Caco-2 (cell line): ENCODE measurements around the gene CTAGE9. TPM values are rescaled to one million over a fixed set of nuclear protein-coding genes. Genes with fewer than 3 reads are reported as not detected.

ENCODE experiments used
- BruUV-seq: library from RNA; stranded (reverse); fragments of 400-500 nt; replicated peaks from 2 replicates; lab custom pipeline; 2021; lab: Mats Ljungman, UMichigan
- CTCF ChIA-PET: fragments of 300-600 bp; sonication (Branson Sonifier 250); formaldehyde crosslinking; loops from one replicate; lab custom pipeline; 2022; ENCODE audit warnings: antibody characterized with exemption; lab: Charles Lee
- POLR2A ChIA-PET: fragments of 300-600 bp; sonication (Branson Sonifier 250); formaldehyde crosslinking; loops from one replicate; lab custom pipeline; 2022; ENCODE audit warnings: antibody characterized with exemption; lab: Charles Lee
- DNase-seq, 2 experiments: peaks; one replicate each; pipeline versions ENCODE4 v3.0.0 to v3.0.0-alpha.2; 2020 to 2022
- H3K27me3 ChIP-seq: replicated peaks from 2 replicates; pipeline ENCODE4 v1.6.0; 2011; ENCODE audit warnings: low read length; ENCODE audit not compliant: control insufficient read depth, insufficient read depth
- H3K36me3 ChIP-seq: 2 replicates; pipeline ENCODE4 v1.5.1; 2011; ENCODE audit warnings: low read length; ENCODE audit not compliant: control insufficient read depth, insufficient read depth
- H3K4me1 ChIP-seq: fragments of 250-450 bp; sonication (Bioruptor Pico); 2 replicates; pipeline ENCODE4 v1.5.1; 2020; ENCODE audit warnings: mild to moderate bottlenecking
- H3K4me3 ChIP-seq: 2 replicates; pipeline ENCODE4 v1.5.1; 2011; ENCODE audit warnings: low read depth, mild to moderate bottlenecking, control low read depth, low read length
- H3K9me3 ChIP-seq: fragments of 250-450 bp; sonication (Bioruptor Pico); 2 replicates; pipeline ENCODE4 v1.5.1; 2020; ENCODE audit warnings: mild to moderate bottlenecking, moderate library complexity
- H3K27ac Mint-ChIP-seq: one replicate; pipeline ENCODE4 v1.8.0; 2022; ENCODE audit warnings: mixed read lengths; ENCODE audit not compliant: unreplicated experiment
- H3K27me3 Mint-ChIP-seq: one replicate; pipeline ENCODE4 v1.8.0; 2022; ENCODE audit warnings: mixed read lengths; ENCODE audit not compliant: insufficient read depth, unreplicated experiment
- H3K36me3 Mint-ChIP-seq: one replicate; pipeline ENCODE4 v1.8.0; 2022; ENCODE audit warnings: mild to moderate bottlenecking, mixed read lengths; ENCODE audit not compliant: insufficient read depth, unreplicated experiment
- H3K4me1 Mint-ChIP-seq: one replicate; pipeline ENCODE4 v1.8.0; 2022; ENCODE audit warnings: low read depth, mixed read lengths; ENCODE audit not compliant: unreplicated experiment
- H3K4me3 Mint-ChIP-seq: one replicate; pipeline ENCODE4 v1.8.0; 2022; ENCODE audit warnings: mild to moderate bottlenecking, moderate library complexity, mixed read lengths; ENCODE audit not compliant: unreplicated experiment
- H3K9me3 Mint-ChIP-seq: one replicate; pipeline ENCODE4 v1.8.0; 2022; ENCODE audit warnings: mixed read lengths; ENCODE audit not compliant: unreplicated experiment
- CTCF ChIP-seq, 2 experiments: fragments of 200-600 bp in 1 of 2; IDR thresholded peaks; 1 replicate in 1 of 2; 2 replicates in 1 of 2; pipeline versions ENCODE4 v1.5.1 to v1.8.0; 2011 to 2022; ENCODE audit warnings: antibody characterized with exemption in 1 of 2, control low read depth in 1 of 2, inconsistent platforms in 1 of 2, low read depth in 1 of 2, low read length in 1 of 2, mild to moderate bottlenecking in 1 of 2, moderate library complexity in 1 of 2; ENCODE audit not compliant: insufficient read depth in 1 of 2, severe bottlenecking in 1 of 2, unreplicated experiment in 1 of 2
- intact Hi-C: fragments of 100-400 bp; cut with micrococcal nuclease; formaldehyde crosslinking; loops from one replicate; pipeline ENCODE4 v1.10.0; 2022; ENCODE audit not compliant: unreplicated experiment
- total RNA-seq: library from RNA; stranded (reverse); gene quantifications from 2 replicates; pipeline ENCODE4 v1.2.3, GENCODE V29; 2022

Gene CTAGE9
- total RNA-seq, 1 experiment from 2014 or later = not detected

GRCh38 chr6:131692589-131692988, 18.2 kb downstream of the CTAGE9 start:
- no peaks in the 10 kb centered on the region for H3K9me3 ChIP-seq
- intact Hi-C loops = loop anchor here (5.0 kb wide), 1 partner anchor 115 kb away; the partner anchor contains the start of gene ENPP1
- Mint-ChIP-seq H3K27me3 (peaks cover 4% of the 10 kb centered on the region), H3K4me1 (no peaks in the 10 kb centered on the region), H3K4me3 (no peak overlapping the region), H3K36me3 (no peaks in the 10 kb centered on the region), H3K9me3 (no peaks in the 10 kb centered on the region), H3K27ac (no peak overlapping the region)
- ChIA-PET CTCF (no interaction called here), POLR2A (no interaction called here)
- TF ChIP-seq CTCF (IDR thresholded peaks at IDR 0.05; ENCODE audit: insufficient read depth in 1 of 2, low read depth in 1 of 2, low read length in 1 of 2, severe bottlenecking in 1 of 2, unreplicated experiment in 1 of 2) = no peak
- H3K4me3 ChIP-seq = no peak overlapping the region
- H3K27me3 ChIP-seq = no peaks in the 10 kb centered on the region; the same call in 1 of the 2 replicates
- no TSS peak for BruUV-seq
- no peak for DNase-seq
- H3K36me3 ChIP-seq = no peaks in the 10 kb centered on the region
- no peaks in the 10 kb centered on the region for H3K4me1 ChIP-seq

- POLR2A ChIA-PET = no interaction called here
- no peaks in the 10 kb centered on the region; the same call in 1 of the 2 replicates for H3K27me3 ChIP-seq
- H3K36me3 Mint-ChIP-seq = no peaks in the 10 kb centered on the region
- no TSS peak for BruUV-seq
- no peaks in the 10 kb centered on the region for H3K4me1 Mint-ChIP-seq
- peaks cover 4% of the 10 kb centered on the region for H3K27me3 Mint-ChIP-seq
- CTCF ChIA-PET = no interaction called here
- H3K4me3 ChIP-seq = no peak overlapping the region
- TF ChIP-seq CTCF (IDR thresholded peaks at IDR 0.05; ENCODE audit: insufficient read depth in 1 of 2, low read depth in 1 of 2, low read length in 1 of 2, severe bottlenecking in 1 of 2, unreplicated experiment in 1 of 2) = no peak
- intact Hi-C loops = loop anchor here (5.0 kb wide), 1 partner anchor 115 kb away; the partner anchor contains the start of gene ENPP1
- DNase-seq = no peak
- H3K4me1 ChIP-seq = no peaks in the 10 kb centered on the region
- H3K9me3 Mint-ChIP-seq = no peaks in the 10 kb centered on the region
- H3K9me3 ChIP-seq = no peaks in the 10 kb centered on the region
- no peak overlapping the region for H3K27ac Mint-ChIP-seq
- H3K4me3 Mint-ChIP-seq = no peak overlapping the region
- H3K36me3 ChIP-seq = no peaks in the 10 kb centered on the region
Measured at GRCh38 chr6:131692031-131692430, 18.8 kb downstream of the CTAGE9 start.

GRCh38 chr6:131688286-131688685, 22.5 kb downstream of the CTAGE9 start:
- Mint-ChIP-seq H3K27ac (no peak overlapping the region), H3K4me1 (no peaks in the 10 kb centered on the region), H3K4me3 (no peak overlapping the region), H3K9me3 (no peaks in the 10 kb centered on the region), H3K27me3 (peaks cover 4% of the 10 kb centered on the region), H3K36me3 (no peaks in the 10 kb centered on the region)
- BruUV-seq = no TSS peak
- Histone ChIP-seq H3K27me3 (no peaks in the 10 kb centered on the region; the same call in 1 of the 2 replicates), H3K9me3 (no peaks in the 10 kb centered on the region), H3K4me1 (no peaks in the 10 kb centered on the region), H3K36me3 (no peaks in the 10 kb centered on the region), H3K4me3 (no peak overlapping the region)
- no peak for TF ChIP-seq CTCF (IDR thresholded peaks at IDR 0.05; ENCODE audit: insufficient read depth in 1 of 2, low read depth in 1 of 2, low read length in 1 of 2, severe bottlenecking in 1 of 2, unreplicated experiment in 1 of 2)
- ChIA-PET CTCF (no interaction called here), POLR2A (no interaction called here)
- intact Hi-C loops = no loop called here
- DNase-seq = no peak
